ENCODE measurements around the gene CSGALNACT2. TPM values are rescaled to one million over a fixed set of nuclear protein-coding genes. Genes with fewer than 3 reads are reported as not detected.

Gene CSGALNACT2
- total and polyA plus RNA-seq, 2 of the 13 experiments (the other 11 are each of a cell fraction or from before 2014, with no cell fraction given) = 3.3 to 7.1 TPM

GRCh38 chr10:43218951-43219837 lies 80.9 kb downstream of the CSGALNACT2 start:
- ChIA-PET POLR2A (no interaction called here), CTCF (ENCODE audit: low intra/inter-chr PET ratio, low total read pairs) (no interaction called here)
- no peak overlapping the region for H3K4me3 ChIP-seq (replicated peaks in 1 of 3; ENCODE audit: insufficient read depth in 1 of 3, low read depth in 2 of 3, low read length in 3 of 3)
- no peak for TF ChIP-seq ZBTB14 (CRISPR knock-in tag; IDR thresholded peaks at IDR 0.05)
- TF ChIP-seq GPBP1L1 (CRISPR knock-in tag; IDR thresholded peaks at IDR 0.05) = no peak
- TF ChIP-seq, protein P1, sequence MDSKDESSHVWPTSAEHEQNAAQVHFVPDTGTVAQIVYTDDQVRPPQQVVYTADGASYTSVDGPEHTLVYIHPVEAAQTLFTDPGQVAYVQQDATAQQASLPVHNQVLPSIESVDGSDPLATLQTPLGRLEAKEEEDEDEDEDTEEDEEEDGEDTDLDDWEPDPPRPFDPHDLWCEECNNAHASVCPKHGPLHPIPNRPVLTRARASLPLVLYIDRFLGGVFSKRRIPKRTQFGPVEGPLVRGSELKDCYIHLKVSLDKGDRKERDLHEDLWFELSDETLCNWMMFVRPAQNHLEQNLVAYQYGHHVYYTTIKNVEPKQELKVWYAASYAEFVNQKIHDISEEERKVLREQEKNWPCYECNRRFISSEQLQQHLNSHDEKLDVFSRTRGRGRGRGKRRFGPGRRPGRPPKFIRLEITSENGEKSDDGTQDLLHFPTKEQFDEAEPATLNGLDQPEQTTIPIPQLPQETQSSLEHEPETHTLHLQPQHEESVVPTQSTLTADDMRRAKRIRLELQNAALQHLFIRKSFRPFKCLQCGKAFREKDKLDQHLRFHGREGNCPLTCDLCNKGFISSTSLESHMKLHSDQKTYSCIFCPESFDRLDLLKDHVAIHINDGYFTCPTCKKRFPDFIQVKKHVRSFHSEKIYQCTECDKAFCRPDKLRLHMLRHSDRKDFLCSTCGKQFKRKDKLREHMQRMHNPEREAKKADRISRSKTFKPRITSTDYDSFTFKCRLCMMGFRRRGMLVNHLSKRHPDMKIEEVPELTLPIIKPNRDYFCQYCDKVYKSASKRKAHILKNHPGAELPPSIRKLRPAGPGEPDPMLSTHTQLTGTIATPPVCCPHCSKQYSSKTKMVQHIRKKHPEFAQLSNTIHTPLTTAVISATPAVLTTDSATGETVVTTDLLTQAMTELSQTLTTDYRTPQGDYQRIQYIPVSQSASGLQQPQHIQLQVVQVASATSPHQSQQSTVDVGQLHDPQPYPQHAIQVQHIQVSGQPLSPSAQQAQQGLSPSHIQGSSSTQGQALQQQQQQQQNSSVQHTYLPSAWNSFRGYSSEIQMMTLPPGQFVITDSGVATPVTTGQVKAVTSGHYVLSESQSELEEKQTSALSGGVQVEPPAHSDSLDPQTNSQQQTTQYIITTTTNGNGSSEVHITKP (CRISPR knock-in tag; IDR thresholded peaks at IDR 0.05; ENCODE audit: low read depth) = no peak
- peak in 1 of 2 experiments; percentile 36; a peak in 2 of 4 replicates for TF ChIP-seq MAFK (conservative IDR thresholded peaks at IDR 0.05 in 1 of 2, IDR thresholded peaks at IDR 0.05 in 1 of 2; ENCODE audit: low read length in 2 of 2)
- TF ChIP-seq ZNF124 (CRISPR knock-in tag; IDR thresholded peaks at IDR 0.05) = no peak
- DNase-seq (ENCODE audit: low spot score) (no peak), ATAC-seq (no peak), FAIRE-seq (no peak)
- 50% methylated on average over 9 of the region's 18 CpGs for WGBS (ENCODE audit: low lambda C conversion rate)
- H3K9me3 ChIP-seq (ENCODE audit: low read length) = no peaks in the 10 kb centered on the region
- intact Hi-C loops (cut with micrococcal nuclease; ENCODE audit: unreplicated experiment) (no loop called here), in situ Hi-C loops (cut with HindIII; ENCODE audit: extremely low pct_ligation_motif_present, low pct_unique_long_range_greater_than_20kb) (no loop called here)
- no peaks in the 10 kb centered on the region for H3K36me3 ChIP-seq (replicated peaks in 1 of 2; ENCODE audit: control insufficient read depth in 1 of 2, insufficient read depth in 2 of 2, low read length in 2 of 2)
- no peak overlapping the region for H3K27ac ChIP-seq (ENCODE audit: extremely low read length, insufficient read depth, low read length)
- no peak overlapping the region for H3K9ac ChIP-seq (ENCODE audit: insufficient read depth, low read depth, low read length)
- no peaks in the 10 kb centered on the region for H3K4me1 ChIP-seq (ENCODE audit: insufficient read depth, low read length)
- no TSS peak for BruUV-seq (replicated peaks)
- peaks cover 6 to 34% of the 10 kb centered on the region in 2 experiments; a peak in 3 of 5 replicates for H3K27me3 ChIP-seq (ENCODE audit: control insufficient read depth in 1 of 2, insufficient read depth in 2 of 2, low read length in 2 of 2)
- no peaks in the 10 kb centered on the region for H3K79me2 ChIP-seq (ENCODE audit: insufficient read depth, low read length)
- H4K20me1 ChIP-seq (ENCODE audit: insufficient read depth, low read length) = no peaks in the 10 kb centered on the region
- no peak overlapping the region for H2AFZ ChIP-seq (ENCODE audit: low read length)
- H3K4me2 ChIP-seq (ENCODE audit: low read depth, low read length) = no peak overlapping the region

Data from HepG2 (cell line).